ENCODE measurements around the gene ZNF622.

Gene ZNF622

GRCh38 chr5:16428359-16428758 lies 37.2 kb downstream of the ZNF622 start:
- DNase-seq: no peak

GRCh38 chr5:16427587-16427986 lies 38.0 kb downstream of the ZNF622 start:
- DNase-seq: no peak

- DNase-seq: no peak
Observed at GRCh38 chr5:16418471-16418922, 47.1 kb downstream of the ZNF622 start.

- no peak for DNase-seq
Observed at GRCh38 chr5:16417398-16418074, 48.1 kb downstream of the ZNF622 start.

- no peak for DNase-seq
Observed at GRCh38 chr5:16414861-16415260, 50.7 kb downstream of the ZNF622 start.

- no peak for DNase-seq
Observed at GRCh38 chr5:16413166-16413860, 52.3 kb downstream of the ZNF622 start.

- no peak for DNase-seq
Observed at GRCh38 chr5:16412556-16412955, 53.0 kb downstream of the ZNF622 start.

- no peak for DNase-seq
Observed at GRCh38 chr5:16411741-16412455, 53.7 kb downstream of the ZNF622 start.

- no peak for DNase-seq
Observed at GRCh38 chr5:16411235-16411634, 54.4 kb downstream of the ZNF622 start.

- no peak for DNase-seq
Observed at GRCh38 chr5:16410338-16410737, 55.3 kb downstream of the ZNF622 start.

GRCh38 chr5:16406630-16407029 lies 59.0 kb downstream of the ZNF622 start:
- DNase-seq: no peak

GRCh38 chr5:16406023-16406422 lies 59.6 kb downstream of the ZNF622 start:
- DNase-seq: no peak
